ENCODE measurements around the gene LCLAT1.
"Not testable (repeated sequence)": the region's sequence is repeated elsewhere in the genome, so short reads cannot be mapped to it uniquely, and the experiment has no call there.

Gene LCLAT1

GRCh38 chr2:30487603-30488002 lies 40.6 kb downstream of the LCLAT1 start:
- no peak for DNase-seq (ENCODE audit: low read depth)

GRCh38 chr2:30488012-30488659 lies 41.1 kb downstream of the LCLAT1 start:
- no peak for DNase-seq (ENCODE audit: low read depth)

GRCh38 chr2:30491225-30491624 lies 44.2 kb downstream of the LCLAT1 start:
- no peak for DNase-seq (ENCODE audit: low read depth)

GRCh38 chr2:30492185-30492584 lies 45.1 kb downstream of the LCLAT1 start:
- DNase-seq (ENCODE audit: low read depth): no peak

GRCh38 chr2:30492619-30493018 lies 45.6 kb downstream of the LCLAT1 start:
- no peak for DNase-seq (ENCODE audit: low read depth)

- DNase-seq (ENCODE audit: low read depth): no peak
Measured at GRCh38 chr2:30493440-30493839, 46.4 kb downstream of the LCLAT1 start.

- not testable (repeated sequence) for DNase-seq (ENCODE audit: low read depth)
Measured at GRCh38 chr2:30495896-30496295, 48.9 kb downstream of the LCLAT1 start.

- DNase-seq (ENCODE audit: low read depth): no peak
Measured at GRCh38 chr2:30499681-30500080, 52.6 kb downstream of the LCLAT1 start.

- no peak for DNase-seq (ENCODE audit: low read depth)
Measured at GRCh38 chr2:30500699-30501098, 53.7 kb downstream of the LCLAT1 start.

- no peak for DNase-seq (ENCODE audit: low read depth)
Measured at GRCh38 chr2:30502310-30502709, 55.3 kb downstream of the LCLAT1 start.

GRCh38 chr2:30503007-30503694 lies 56.1 kb downstream of the LCLAT1 start:
- no peak for DNase-seq (ENCODE audit: low read depth)

GRCh38 chr2:30503695-30504052 lies 56.6 kb downstream of the LCLAT1 start:
- DNase-seq (ENCODE audit: low read depth): no peak

GRCh38 chr2:30504731-30505130 lies 57.7 kb downstream of the LCLAT1 start:
- DNase-seq (ENCODE audit: low read depth): no peak

- DNase-seq (ENCODE audit: low read depth): no peak
Measured at GRCh38 chr2:30505500-30506180, 58.6 kb downstream of the LCLAT1 start.

- not testable (repeated sequence) for DNase-seq (ENCODE audit: low read depth)
Measured at GRCh38 chr2:30507460-30507859, 60.4 kb downstream of the LCLAT1 start.

GRCh38 chr2:30509716-30510115 lies 62.7 kb downstream of the LCLAT1 start:
- no peak for DNase-seq (ENCODE audit: low read depth)

- DNase-seq (ENCODE audit: low read depth): no peak
Measured at GRCh38 chr2:30510409-30510808, 63.4 kb downstream of the LCLAT1 start.

GRCh38 chr2:30511122-30512083 lies 64.4 kb downstream of the LCLAT1 start:
- no peak for DNase-seq (ENCODE audit: low read depth)

GRCh38 chr2:30512243-30512886 lies 65.3 kb downstream of the LCLAT1 start:
- no peak for DNase-seq (ENCODE audit: low read depth)

GRCh38 chr2:30513649-30514048 lies 66.6 kb downstream of the LCLAT1 start:
- DNase-seq (ENCODE audit: low read depth): not testable (repeated sequence)

GRCh38 chr2:30514134-30514847 lies 67.2 kb downstream of the LCLAT1 start:
- no peak for DNase-seq (ENCODE audit: low read depth)
